A172 (cell line): ENCODE results near the gene FOXO6. TPM values are rescaled to one million over a fixed set of nuclear protein-coding genes. Genes with fewer than 3 reads are reported as not detected.
A peak's percentile ranks its signal among the peaks of the same experiment; 100 is the strongest.
"Not testable (repeated sequence)": the region's sequence is repeated elsewhere in the genome, so short reads cannot be mapped to it uniquely, and the experiment has no call there.

Source experiments
- DNase-seq: peaks from one replicate; pipeline ENCODE4 v3.0.0-alpha.2; 2015; ENCODE audit warnings: low spot score
- total RNA-seq: library from RNA; depleted of rRNA; stranded (reverse); fragments of >200 nt; shearing (Covaris generic); gene quantifications from 2 replicates; pipeline ENCODE4 v1.2.3, GENCODE V29; 2014

The FOXO6 gene
- total RNA-seq, 1 experiment from 2014 or later = 0.47 TPM

- DNase-seq = no peak
Measured at GRCh38 chr1:41328780-41329640, 32.2 kb upstream of the FOXO6 start.

DNA sequence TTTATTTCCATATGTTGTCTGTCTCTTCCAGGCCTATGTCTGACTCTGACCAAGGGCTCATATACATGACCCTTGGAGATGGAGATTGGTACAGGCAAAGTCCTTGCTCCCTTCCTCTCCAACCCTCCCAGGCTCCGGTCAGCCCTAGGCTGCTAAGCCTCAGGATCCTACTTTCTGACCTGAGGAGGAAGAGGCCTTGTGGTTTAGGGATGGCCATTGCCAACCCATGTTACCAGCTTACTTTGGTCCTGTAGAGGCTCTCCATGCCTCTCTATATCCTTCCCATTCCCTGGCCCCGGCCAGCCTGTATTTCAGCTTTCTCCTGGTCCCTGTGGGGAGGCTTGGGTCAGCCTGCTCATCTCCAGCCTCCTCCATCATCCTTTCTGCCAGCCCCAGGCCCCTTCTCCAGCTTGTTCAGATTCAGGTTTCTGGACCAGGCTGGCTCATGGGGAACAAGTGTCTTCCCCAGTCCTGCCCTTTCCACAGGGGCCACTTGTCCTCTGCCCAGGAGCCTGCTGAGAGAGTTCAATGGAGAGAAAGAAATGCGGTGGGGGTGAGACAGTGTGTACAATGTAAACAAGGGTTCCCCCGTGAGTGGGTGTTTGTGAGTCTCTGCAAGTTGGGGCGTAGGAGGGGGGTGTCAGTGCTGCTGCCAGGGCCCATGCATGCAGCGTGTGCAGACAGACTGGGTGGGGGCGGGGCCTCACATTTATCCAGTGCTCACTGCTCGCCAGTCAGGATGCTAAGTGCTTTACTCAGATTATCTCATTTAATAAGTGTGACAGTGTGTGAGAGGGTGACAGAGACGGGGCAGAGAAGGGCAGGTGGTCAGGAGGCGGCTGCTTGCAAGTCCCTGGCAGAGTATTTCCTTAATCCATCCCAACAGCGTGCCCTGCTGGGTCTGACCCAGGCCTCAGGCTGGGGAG lies 31.3 kb upstream of the FOXO6 start:
- no peak for DNase-seq

DNA sequence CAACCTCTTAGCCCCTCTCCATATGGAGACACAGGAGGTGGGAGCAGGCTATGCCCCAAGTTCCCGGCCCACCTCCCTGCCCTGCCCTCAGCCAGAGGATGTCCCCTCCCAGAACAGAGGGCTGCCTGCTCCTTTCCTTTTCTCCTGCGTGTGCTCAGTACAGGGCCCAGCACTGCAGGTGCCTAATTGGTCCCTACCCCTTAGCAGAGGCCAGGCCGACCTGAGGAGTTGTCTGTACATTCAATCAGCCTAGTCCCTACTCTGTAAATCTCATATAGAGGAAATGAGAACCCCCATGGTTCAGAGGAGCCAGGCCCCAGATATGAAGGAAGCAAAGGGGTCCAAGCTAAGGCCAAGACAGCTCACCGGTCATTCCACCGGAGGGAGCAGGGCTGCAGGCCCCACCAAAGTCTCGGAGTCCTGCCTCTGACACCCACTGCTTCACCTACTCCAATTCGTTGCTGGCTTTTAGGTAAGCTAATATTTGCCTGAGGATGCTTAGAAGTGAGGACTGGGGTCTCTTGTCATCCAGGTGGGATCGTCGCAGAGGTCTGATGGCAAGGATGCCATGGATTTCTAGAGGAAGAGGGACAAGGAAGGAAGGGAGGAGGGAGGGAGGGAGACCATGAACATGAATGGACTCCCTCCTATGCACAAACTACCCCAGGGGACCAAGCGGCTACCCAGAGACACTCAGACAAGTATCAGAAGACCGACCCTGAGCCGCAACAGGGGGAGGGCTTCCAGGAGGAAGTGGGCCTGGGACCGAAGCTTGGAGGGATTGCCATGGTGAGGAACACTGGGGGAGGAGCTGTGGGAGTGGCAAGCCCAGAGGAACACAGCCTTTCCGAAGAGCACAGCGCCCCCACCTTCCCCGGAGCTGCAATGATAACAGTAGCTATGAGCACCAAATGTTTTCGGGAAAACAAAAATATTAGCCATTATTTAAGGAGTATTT lies 30.4 kb upstream of the FOXO6 start:
- DNase-seq = no peak

GRCh38 chr1:41331546-41331917 lies 29.7 kb upstream of the FOXO6 start:
- DNase-seq = no peak

- not testable (repeated sequence) for DNase-seq
Measured at GRCh38 chr1:41332161-41332560, 29.1 kb upstream of the FOXO6 start.

GRCh38 chr1:41333146-41333784 lies 28.0 kb upstream of the FOXO6 start:
- peak; percentile 86 for DNase-seq

DNA sequence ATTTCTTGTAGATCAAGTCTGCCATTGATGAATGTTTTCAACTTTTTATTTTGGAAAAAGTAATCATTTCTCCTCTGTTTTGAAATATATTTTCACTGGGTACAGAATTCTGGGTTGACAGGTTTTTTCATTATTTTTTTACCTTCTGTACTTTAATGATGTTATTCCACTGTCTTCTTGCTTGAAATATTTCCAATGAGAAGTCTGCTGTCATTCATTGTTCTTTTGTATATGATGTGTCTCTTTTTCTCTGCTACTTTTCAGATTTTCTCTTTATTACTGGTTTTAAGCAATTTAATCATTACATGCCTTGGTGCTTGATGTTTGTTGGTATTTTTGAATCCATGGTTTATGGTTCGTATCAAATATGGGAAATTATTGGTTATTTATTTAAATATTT lies 22.4 kb upstream of the FOXO6 start:
- DNase-seq = no peak

- no peak for DNase-seq
Measured at GRCh38 chr1:41340655-41341364, 20.4 kb upstream of the FOXO6 start.

- no peak for DNase-seq
Measured at GRCh38 chr1:41341365-41341683, 19.9 kb upstream of the FOXO6 start.

DNA sequence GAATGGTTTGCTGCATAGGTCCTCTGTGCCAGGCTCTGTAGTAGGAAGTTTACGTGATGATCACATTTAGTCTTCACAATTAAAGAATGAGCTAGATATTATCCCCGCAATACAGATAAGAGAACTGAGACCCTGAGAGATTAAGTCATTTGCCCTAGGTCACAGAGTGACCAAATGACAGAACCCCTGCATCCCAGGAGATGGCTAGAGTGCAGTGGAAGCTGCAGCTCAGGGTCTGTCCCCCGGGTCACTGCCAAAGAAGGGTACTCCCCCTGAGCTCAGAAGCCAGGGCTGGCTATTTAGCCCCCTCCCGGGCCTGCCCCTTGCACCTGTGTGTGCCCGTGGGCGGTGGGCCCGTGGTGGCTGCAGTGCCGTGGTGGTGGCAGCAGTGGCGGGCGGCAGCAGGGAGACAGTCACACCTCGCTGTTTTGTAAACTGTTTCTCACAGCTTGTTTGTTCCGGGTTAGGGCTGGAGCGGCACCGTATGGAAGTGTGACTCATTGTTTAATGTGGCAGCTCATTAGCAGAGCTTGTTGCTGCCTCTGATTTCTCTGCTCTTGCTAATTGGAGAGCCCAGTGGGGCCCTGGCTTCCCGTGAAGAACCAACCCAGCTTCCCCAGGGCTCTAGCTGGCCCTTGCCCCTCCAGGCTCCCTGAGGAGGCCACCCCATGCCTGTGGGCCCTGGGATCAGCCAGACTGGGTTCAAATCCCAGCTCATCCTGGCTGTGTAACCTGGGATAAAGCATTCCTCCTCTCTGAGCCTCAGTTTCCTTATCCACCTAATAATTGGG lies 19.3 kb upstream of the FOXO6 start:
- DNase-seq = peak; percentile 61

- DNase-seq = no peak
Measured at GRCh38 chr1:41342774-41343355, 18.4 kb upstream of the FOXO6 start.

DNA sequence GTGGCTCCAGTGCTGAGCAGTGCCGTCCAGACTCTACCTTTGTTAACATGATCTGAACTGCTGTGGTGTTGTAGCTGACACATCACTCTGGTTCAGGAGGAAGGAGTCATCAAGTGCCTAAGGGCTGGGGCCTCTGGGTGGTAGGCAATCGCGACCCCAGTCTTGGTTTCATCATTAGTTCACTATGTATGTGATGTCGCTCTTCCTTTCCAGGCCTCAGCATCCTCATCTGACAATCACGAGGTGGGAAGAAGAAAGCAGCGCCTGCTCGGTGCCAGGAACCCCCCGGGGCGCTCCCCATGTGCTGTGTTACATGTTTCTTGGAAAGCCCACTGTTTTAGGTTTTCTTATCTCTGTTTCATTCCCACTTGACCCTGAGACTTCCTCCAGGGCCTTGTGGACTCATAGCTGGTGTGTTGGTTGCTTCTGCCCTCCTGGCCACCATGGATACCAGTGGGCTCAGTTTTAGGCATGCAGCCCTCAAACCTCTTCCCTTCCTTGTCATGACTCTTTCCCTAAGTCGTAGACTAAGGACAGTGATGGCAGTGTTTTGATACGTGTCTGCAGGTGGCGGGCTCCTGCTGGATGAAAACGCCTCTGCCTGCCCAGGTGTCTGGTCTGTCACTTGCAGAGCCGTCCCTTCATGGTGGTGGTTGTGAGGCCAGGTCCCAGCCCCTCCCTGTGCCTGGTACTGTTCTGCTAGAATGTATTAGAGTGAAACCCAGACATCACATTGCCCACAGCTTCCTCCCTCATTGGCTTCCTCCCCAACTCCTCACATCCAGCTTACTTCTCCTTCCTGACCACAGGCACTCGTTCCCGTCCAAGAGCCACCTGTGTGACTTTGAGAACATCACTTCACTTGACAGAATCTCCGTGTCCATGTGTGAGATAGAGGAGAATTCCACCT lies 17.2 kb upstream of the FOXO6 start:
- no peak for DNase-seq

DNA sequence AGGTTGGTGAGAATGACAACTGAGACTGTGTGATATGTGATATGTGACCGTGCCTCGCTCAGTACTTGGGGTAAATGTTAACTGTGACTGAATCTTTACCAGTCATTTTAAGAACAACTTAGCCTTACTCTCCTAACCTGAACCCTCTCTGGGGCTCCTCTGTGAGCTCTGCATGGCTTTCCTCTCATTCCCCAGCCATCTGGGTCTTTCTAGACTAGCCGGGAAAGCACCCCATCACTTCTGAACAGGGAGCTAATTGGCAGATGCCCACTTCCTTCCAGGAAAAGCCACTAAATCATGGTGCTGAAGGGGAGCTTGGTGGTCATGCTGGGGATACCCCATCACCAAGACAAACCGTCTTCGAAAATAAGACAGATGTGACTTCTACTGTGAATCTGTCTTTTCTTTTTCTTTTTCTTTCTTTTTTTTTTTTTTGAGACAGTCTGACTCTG lies 16.5 kb upstream of the FOXO6 start:
- no peak for DNase-seq

DNA sequence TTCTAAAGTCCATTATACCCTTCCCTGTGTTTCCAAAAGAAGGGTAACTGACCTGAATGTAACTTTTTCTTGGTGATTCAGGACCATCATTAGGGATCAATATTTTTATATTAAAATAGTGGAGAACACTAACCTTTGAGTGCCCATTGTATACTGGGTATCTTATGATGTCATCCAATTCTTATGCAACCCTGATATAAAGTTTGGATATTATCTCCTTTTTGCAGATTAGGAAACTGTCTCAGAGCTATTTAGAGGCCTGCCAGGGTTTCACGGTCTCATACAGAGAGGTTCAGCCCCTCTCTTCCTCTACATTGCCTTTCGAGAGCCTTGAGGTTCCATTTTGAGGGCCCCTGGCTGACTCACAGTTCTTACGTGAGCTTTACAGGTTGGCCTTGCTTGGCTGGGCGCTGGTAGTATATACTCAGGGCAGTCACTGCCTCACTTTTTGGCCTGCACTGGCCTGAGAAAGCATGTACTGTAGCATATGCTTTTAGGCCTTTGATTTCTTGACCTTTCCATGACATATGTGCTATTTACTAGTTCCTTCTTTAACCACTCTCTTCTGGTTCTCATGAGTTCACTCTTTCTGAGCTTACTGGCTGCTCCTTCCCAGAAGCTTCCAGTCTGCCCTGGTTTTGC lies 15.7 kb upstream of the FOXO6 start:
- DNase-seq = no peak

GRCh38 chr1:41347276-41347675 lies 14.0 kb upstream of the FOXO6 start:
- DNase-seq = no peak

GRCh38 chr1:41348394-41348793 lies 12.8 kb upstream of the FOXO6 start:
- no peak for DNase-seq

DNA sequence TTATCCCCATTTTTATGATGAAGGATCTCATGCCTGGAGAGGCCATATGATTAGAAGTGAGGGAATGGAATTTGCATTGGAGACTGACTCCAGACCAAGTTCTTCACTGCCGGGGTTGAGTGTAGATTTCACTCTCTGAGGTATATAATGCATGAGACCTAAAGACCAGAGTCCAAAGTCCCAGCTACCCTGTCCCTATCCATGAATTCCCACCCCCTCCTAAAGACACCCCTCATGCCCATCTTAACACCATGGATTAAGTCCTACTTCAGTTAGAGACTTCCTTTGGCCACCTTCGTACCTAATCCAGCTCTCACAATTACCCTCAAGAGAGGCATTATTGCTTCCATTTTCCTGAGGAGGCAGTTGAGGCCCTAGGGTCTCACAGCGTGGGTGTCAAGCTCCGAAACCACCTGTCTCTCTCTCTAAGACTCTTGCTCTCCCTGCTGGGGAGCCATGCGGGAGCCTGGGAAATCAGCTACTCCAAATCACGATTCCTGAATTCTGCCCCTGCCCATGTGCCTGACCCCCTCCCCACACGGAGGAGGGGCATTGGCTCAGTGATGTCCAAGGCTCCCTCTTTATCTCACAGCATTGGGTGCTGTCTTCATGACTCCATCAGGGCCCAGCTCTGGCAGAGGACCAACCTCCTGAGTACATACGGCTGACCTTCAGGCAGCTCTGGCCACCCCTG lies 11.7 kb upstream of the FOXO6 start:
- no peak for DNase-seq
